ENCODE results near the gene CARF. TPM values are rescaled to one million over a fixed set of nuclear protein-coding genes. Genes with fewer than 3 reads are reported as not detected.

CARF gene
- polyA plus RNA-seq, 6 donors from 2014 or later, result 0.32 to 10.9 (median 7.2) TPM

- DNase-seq (no peak), ATAC-seq (ENCODE audit: low read depth in 2 of 2) (no peak)
- Mint-ChIP-seq H3K27me3 (no peaks in the 10 kb centered on the region), H3K27ac (peak overlapping the region in 1 of 6 donors; percentile 56), H3K36me3 (no peaks in the 10 kb centered on the region), H3K9me3 (no peaks in the 10 kb centered on the region), H3K4me3 (peak overlapping the region in 1 of 8 donors; percentile 73), H3K4me1 (peaks cover 12 to 37% (median 18%) of the 10 kb centered on the region in 3 donors)
Measured at GRCh38 chr2:203016716-203017115, 104.6 kb downstream of the CARF start.

DNA sequence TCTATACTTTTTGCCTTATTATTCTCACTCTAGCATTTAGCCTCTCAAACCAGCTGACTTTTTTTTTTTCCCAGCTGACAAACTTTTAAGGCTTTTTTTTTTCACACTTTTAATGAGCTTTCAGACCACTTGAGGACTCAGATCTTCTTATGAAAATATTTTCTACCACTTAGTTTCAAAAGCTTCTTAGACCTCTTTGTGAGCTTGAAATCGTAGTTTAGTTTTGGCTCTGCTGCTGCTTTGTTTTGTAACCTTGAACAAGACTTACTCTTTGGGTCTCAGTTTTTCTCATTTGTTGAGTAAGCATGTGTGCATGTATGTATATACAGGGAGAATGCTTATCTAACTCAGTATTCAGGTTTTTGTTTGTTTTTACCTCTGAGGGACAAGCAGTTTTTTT, 106.1 kb downstream of the CARF start:
- no peaks in the 10 kb centered on the region for H3K9me3 Mint-ChIP-seq
- H3K27me3 Mint-ChIP-seq, result no peaks in the 10 kb centered on the region
- peak overlapping the region in 1 of 8 donors; percentile 67 for H3K4me3 Mint-ChIP-seq
- peak overlapping the region in 5 of 6 donors; percentile 32 to 90 (median 63) for H3K27ac Mint-ChIP-seq
- H3K36me3 Mint-ChIP-seq, result no peaks in the 10 kb centered on the region
- peaks cover 12 to 34% (median 18%) of the 10 kb centered on the region in 3 donors for H3K4me1 Mint-ChIP-seq
- no peak for DNase-seq
- no peak for ATAC-seq (ENCODE audit: low read depth in 2 of 2)

DNA sequence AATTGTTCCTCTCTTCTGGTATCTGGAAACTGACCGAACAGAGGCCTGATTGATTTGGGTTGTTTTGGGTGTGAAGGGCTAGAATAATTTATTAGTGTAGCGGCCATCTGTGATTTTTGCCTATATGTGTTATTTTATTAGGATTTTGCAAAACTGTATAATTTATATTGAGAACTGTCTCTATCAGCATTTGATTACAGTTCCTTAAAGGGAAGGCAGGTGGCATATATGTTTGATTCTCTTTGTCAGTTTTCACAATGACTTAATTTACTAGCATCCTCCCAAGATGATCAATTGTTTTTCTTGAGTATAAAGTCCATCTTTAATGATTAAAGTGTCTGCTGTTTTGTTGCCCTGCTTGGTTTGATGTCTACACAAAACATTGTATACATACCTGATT, 107.1 kb downstream of the CARF start:
- DNase-seq (no peak), ATAC-seq (ENCODE audit: low read depth in 2 of 2) (no peak)
- Mint-ChIP-seq H3K27ac (no peak overlapping the region), H3K4me3 (peak overlapping the region in 1 of 8 donors; percentile 8), H3K27me3 (no peaks in the 10 kb centered on the region), H3K9me3 (no peaks in the 10 kb centered on the region), H3K4me1 (peaks cover 12 to 26% (median 13%) of the 10 kb centered on the region in 3 donors), H3K36me3 (no peaks in the 10 kb centered on the region)

DNA sequence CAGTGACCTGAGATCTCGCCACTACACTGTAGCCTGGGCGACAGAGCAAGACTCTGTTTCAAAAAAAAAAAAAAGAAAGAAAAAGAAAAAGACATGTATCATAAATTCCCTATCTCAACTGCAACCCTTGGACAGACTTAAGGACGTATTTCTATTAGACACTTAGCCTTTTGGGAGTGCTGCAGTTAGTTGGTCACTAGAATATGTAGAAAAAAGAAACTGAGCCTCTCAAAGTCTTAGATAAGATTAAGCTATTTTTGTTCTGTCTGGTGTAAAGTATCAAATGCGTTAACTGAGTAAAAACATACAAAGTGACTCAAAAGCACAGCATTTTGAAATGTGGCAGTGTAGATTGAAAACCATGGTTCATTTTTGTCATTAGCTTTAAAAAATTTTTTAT, 109.9 kb downstream of the CARF start:
- H3K27me3 Mint-ChIP-seq, result no peaks in the 10 kb centered on the region
- H3K4me3 Mint-ChIP-seq, result no peak overlapping the region
- ATAC-seq (ENCODE audit: low read depth in 2 of 2) (no peak), DNase-seq (no peak)
- no peak overlapping the region for H3K27ac Mint-ChIP-seq
- H3K9me3 Mint-ChIP-seq, result no peaks in the 10 kb centered on the region
- H3K4me1 Mint-ChIP-seq, result peaks cover 5 to 11% (median 7%) of the 10 kb centered on the region in 3 donors
- H3K36me3 Mint-ChIP-seq, result no peaks in the 10 kb centered on the region

DNA sequence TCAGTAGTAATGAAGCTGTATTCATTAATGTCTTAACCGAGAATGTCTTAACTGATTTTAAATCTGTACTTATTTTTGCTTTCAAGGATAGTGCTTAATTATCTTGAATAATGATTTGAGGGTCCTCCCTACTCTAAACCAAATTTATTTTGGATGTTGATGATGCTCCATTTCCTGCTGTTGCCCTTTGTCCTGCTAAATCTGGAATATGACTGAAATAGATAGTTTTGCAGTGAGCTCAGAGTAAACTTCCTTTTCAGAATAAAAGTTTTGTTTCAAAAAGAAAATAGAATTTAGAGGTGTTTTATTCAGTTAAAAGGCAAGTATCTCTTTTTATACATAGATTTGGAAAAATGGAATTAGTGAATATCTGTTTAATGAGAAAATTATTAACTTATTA, 110.7 kb downstream of the CARF start:
- DNase-seq, result no peak
- no peaks in the 10 kb centered on the region for H3K36me3 Mint-ChIP-seq
- peaks cover 5 to 11% (median 7%) of the 10 kb centered on the region in 3 donors for H3K4me1 Mint-ChIP-seq
- H3K4me3 Mint-ChIP-seq, result no peak overlapping the region
- H3K27ac Mint-ChIP-seq, result no peak overlapping the region
- no peaks in the 10 kb centered on the region for H3K27me3 Mint-ChIP-seq
- H3K9me3 Mint-ChIP-seq, result no peaks in the 10 kb centered on the region
- ATAC-seq (ENCODE audit: low read depth in 2 of 2), result no peak

DNA sequence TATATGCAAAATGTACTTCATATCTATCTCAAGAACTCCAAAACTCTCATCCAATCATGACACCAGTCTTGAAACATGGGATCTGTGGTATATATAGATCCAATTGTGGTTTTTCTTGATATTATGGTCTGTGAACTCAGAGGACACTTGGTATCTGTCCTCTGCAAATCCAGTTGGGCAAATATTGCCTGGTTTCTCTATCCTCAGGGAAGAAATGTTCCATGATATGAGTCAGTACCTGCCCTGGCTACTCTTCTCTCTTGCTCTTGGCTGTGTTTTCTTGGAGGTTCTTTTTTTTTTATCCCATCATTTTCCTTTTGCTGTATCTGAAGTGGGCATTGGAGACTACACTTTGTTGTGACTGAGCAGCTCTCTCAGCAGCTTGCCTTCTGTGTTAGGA, 113.5 kb downstream of the CARF start:
- Mint-ChIP-seq H3K4me1 (peaks cover 0 to 6% (median 0%) of the 10 kb centered on the region in 3 donors), H3K27me3 (no peaks in the 10 kb centered on the region), H3K4me3 (no peak overlapping the region), H3K27ac (peak overlapping the region in 1 of 6 donors; percentile 92), H3K9me3 (no peaks in the 10 kb centered on the region), H3K36me3 (no peaks in the 10 kb centered on the region)
- no peak for ATAC-seq (ENCODE audit: low read depth in 2 of 2)
- DNase-seq, result no peak

GRCh38 chr2:203030545-203030944, 118.5 kb downstream of the CARF start:
- Mint-ChIP-seq H3K9me3 (peaks cover 0 to 3% (median 0%) of the 10 kb centered on the region in 7 donors), H3K4me3 (no peak overlapping the region), H3K27ac (no peak overlapping the region), H3K27me3 (no peaks in the 10 kb centered on the region), H3K36me3 (peaks cover 0 to 4% of the 10 kb centered on the region in 2 donors), H3K4me1 (peaks cover 0 to 5% (median 3%) of the 10 kb centered on the region in 3 donors)
- ATAC-seq (ENCODE audit: low read depth in 2 of 2) (no peak), DNase-seq (no peak)

GRCh38 chr2:203030991-203031390, 118.9 kb downstream of the CARF start:
- Mint-ChIP-seq H3K27ac (no peak overlapping the region), H3K4me3 (no peak overlapping the region), H3K36me3 (peaks cover 0 to 4% of the 10 kb centered on the region in 2 donors), H3K27me3 (no peaks in the 10 kb centered on the region), H3K9me3 (peaks cover 0 to 3% (median 0%) of the 10 kb centered on the region in 7 donors), H3K4me1 (peaks cover 0 to 3% (median under 1%) of the 10 kb centered on the region in 3 donors)
- DNase-seq, result no peak
- ATAC-seq (ENCODE audit: low read depth in 2 of 2), result no peak

DNA sequence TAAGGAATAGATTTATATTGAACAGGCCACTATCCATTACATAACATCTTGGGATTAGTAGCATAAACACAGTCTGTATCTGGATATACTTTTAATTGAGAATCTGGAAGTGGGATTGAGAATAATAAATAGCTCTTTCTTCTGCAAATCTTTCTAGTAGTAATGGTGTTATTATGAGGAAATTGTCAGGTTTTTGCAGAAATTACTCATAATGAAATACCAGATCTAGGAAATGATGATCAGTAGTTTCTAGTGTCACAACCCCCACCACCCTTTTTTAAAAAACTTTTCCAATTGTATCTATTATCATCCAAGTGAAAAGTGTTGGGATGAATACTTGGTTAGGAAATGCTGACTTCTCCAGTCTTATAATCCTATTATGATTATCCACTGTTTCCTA, 121.3 kb downstream of the CARF start:
- peaks cover 0 to 4% of the 10 kb centered on the region in 2 donors for H3K36me3 Mint-ChIP-seq
- DNase-seq, result no peak
- no peak overlapping the region for H3K27ac Mint-ChIP-seq
- peaks cover 0 to 3% (median 0%) of the 10 kb centered on the region in 3 donors for H3K4me1 Mint-ChIP-seq
- H3K4me3 Mint-ChIP-seq, result no peak overlapping the region
- no peaks in the 10 kb centered on the region for H3K27me3 Mint-ChIP-seq
- peaks cover 0 to 3% (median 0%) of the 10 kb centered on the region in 7 donors for H3K9me3 Mint-ChIP-seq
- no peak for ATAC-seq (ENCODE audit: low read depth in 2 of 2)

GRCh38 chr2:203035879-203036470, 123.9 kb downstream of the CARF start:
- Mint-ChIP-seq H3K27ac (no peak overlapping the region), H3K4me3 (no peak overlapping the region), H3K4me1 (peaks cover 0 to 10% (median 3%) of the 10 kb centered on the region in 3 donors), H3K36me3 (peaks cover 0 to 9% of the 10 kb centered on the region in 2 donors), H3K27me3 (no peaks in the 10 kb centered on the region), H3K9me3 (peaks cover 0 to 3% (median 0%) of the 10 kb centered on the region in 7 donors)
- ATAC-seq (ENCODE audit: low read depth in 2 of 2) (no peak), DNase-seq (no peak)

Other genes starting within 250 kb of the CARF start
- gene ICA1L, start 40.5 kb upstream of the CARF start, polyA plus RNA-seq (ENCODE audit: low read depth in 6 of 6), result 1 to 10 TPM in 5 of 6 donors, under 1 TPM in 1; 0.89 to 4.8 (median 3.6) TPM
- 10 to 100 TPM in 5 of 6 donors, 1 to 10 TPM in 1; 7.1 to 18.6 (median 12.8) TPM for gene WDR12, start 602 bp upstream of the CARF start, polyA plus RNA-seq (ENCODE audit: low read depth in 6 of 6)
- 1 to 10 TPM; 5.4 to 8.3 (median 7.3) TPM for gene NBEAL1, start 102.6 kb downstream of the CARF start, polyA plus RNA-seq (ENCODE audit: low read depth in 6 of 6)